Colonic mucosa (tissue), 4 donors: ENCODE results near the gene PLA2G2D. TPM values are rescaled to one million over a fixed set of nuclear protein-coding genes. Genes with fewer than 3 reads are reported as not detected.

Experiments used
- DNase-seq: peaks from one replicate; pipeline ENCODE4 v3.0.0-alpha.2; 2020
- H3K27ac ChIP-seq: fragments of 200-600 bp; one replicate; pipeline ENCODE4 v1.8.0; 2021
- H3K27me3 ChIP-seq: fragments of 200-600 bp; one replicate; pipeline ENCODE4 v1.8.0; 2021
- H3K36me3 ChIP-seq: fragments of 200-600 bp; one replicate; pipeline ENCODE4 v1.8.0; 2021
- H3K4me1 ChIP-seq: fragments of 200-600 bp; one replicate; pipeline ENCODE4 v1.8.0; 2021; ENCODE audit warnings: mild to moderate bottlenecking
- H3K4me3 ChIP-seq: fragments of 200-600 bp; one replicate; pipeline ENCODE4 v1.8.0; 2021
- H3K9ac ChIP-seq, 2 donors: one replicate each; pipeline ENCODE4 v1.7.0; 2013; ENCODE audit warnings: control low read depth in 2 of 2, low read depth in 2 of 2, low read length in 2 of 2
- H3K9me3 ChIP-seq: fragments of 200-600 bp; one replicate; pipeline ENCODE4 v1.8.0; 2021
- intact Hi-C: fragments of 100-400 bp; cut with DNase I; formaldehyde crosslinking; loops from one replicate; pipeline ENCODE4 v1.14.1; 2022
- total RNA-seq, 2 donors: library from RNA; stranded (reverse); fragmentation: NEBNext Ultra II Directional in 1 of 2; extraction: Animal tissue kit (Norgen Biotek cat#: 25700) in 1 of 2; gene quantifications; one replicate each; pipeline ENCODE4 v1.2.1, GENCODE V29; 2021
- TF ChIP-seq, protein P1 (sequence below): fragments of 200-600 bp; IDR thresholded peaks from one replicate; pipeline ENCODE4 v1.8.0; 2022; ENCODE audit warnings: antibody characterized with exemption, mild to moderate bottlenecking
- donor health status: healthy.
- donor health status: DM: no; HTN: no; CAD: no.
- donor health status: DM: no; HTN: no; CAD: no.

PLA2G2D gene
- total RNA-seq, 2 donors from 2014 or later = 0.21 to 0.25 TPM

DNA sequence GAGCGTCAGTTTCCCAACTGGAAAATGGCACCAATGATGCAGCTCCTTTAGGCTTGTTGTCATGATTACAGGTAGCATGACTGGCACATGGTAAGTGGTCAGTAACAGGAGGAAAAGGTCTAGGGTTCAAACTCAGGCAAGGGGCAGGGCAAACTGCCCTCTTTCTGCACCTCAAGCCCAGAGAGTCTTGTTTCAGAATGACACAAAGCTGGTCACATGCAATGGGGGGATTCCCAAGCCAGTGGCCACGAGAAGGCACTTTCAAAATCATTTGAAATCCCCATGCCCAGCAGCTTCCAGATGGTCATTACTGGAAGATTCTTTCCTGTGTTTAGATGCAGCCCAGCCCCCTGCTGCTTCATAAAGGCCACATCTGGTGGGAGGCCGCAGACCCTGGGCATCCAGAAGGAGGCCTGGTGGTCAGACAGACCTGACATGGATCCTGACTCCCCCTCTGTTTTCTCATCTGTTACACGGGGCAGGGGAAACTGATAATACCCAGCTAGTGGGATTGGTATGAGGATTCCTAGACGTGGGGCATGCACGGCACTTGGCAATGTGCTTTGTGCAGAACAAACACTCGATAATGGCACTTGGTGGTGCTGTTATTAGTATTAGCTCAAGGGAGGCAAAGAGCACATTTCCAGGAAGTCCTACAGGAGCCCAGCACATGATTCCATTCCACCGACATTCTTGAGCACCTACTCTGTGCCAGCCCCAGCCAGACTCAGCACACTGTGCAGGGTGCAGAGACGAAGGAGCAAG, 6.9 kb upstream of the PLA2G2D start:
- intact Hi-C loops = no loop called here
- Histone ChIP-seq H3K9me3 (no peaks in the 10 kb centered on the region), H3K36me3 (no peaks in the 10 kb centered on the region), H3K9ac (no peak overlapping the region), H3K4me1 (peaks cover 4% of the 10 kb centered on the region), H3K4me3 (no peak overlapping the region), H3K27me3 (no peaks in the 10 kb centered on the region), H3K27ac (no peak overlapping the region)
- TF ChIP-seq, protein P1, sequence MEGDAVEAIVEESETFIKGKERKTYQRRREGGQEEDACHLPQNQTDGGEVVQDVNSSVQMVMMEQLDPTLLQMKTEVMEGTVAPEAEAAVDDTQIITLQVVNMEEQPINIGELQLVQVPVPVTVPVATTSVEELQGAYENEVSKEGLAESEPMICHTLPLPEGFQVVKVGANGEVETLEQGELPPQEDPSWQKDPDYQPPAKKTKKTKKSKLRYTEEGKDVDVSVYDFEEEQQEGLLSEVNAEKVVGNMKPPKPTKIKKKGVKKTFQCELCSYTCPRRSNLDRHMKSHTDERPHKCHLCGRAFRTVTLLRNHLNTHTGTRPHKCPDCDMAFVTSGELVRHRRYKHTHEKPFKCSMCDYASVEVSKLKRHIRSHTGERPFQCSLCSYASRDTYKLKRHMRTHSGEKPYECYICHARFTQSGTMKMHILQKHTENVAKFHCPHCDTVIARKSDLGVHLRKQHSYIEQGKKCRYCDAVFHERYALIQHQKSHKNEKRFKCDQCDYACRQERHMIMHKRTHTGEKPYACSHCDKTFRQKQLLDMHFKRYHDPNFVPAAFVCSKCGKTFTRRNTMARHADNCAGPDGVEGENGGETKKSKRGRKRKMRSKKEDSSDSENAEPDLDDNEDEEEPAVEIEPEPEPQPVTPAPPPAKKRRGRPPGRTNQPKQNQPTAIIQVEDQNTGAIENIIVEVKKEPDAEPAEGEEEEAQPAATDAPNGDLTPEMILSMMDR = no peak
- DNase-seq = no peak

DNA sequence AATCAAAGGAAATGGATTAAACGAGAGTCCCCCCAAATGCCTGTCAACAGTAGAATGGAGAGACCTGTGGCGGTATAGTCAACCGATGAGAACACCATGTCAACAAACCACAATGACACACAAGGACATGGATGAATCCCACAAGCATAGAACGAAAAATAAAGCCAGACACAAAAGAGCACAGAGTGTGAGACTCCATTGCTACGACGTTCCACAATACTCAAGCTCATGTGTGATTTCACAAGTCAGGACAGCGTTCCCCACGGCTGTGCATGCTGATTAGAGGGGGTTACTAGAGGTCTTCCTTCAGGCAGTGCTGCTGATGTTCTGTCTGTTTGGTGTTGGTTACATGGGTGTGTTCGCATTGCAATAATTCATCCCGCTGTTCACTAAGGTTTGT, 5.8 kb upstream of the PLA2G2D start:
- Histone ChIP-seq H3K4me1 (peaks cover 4% of the 10 kb centered on the region), H3K27ac (no peak overlapping the region), H3K9me3 (no peaks in the 10 kb centered on the region), H3K9ac (no peak overlapping the region), H3K27me3 (no peaks in the 10 kb centered on the region), H3K36me3 (no peaks in the 10 kb centered on the region), H3K4me3 (no peak overlapping the region)
- DNase-seq = no peak
- intact Hi-C loops = no loop called here
- TF ChIP-seq, protein P1 = no peak

DNA sequence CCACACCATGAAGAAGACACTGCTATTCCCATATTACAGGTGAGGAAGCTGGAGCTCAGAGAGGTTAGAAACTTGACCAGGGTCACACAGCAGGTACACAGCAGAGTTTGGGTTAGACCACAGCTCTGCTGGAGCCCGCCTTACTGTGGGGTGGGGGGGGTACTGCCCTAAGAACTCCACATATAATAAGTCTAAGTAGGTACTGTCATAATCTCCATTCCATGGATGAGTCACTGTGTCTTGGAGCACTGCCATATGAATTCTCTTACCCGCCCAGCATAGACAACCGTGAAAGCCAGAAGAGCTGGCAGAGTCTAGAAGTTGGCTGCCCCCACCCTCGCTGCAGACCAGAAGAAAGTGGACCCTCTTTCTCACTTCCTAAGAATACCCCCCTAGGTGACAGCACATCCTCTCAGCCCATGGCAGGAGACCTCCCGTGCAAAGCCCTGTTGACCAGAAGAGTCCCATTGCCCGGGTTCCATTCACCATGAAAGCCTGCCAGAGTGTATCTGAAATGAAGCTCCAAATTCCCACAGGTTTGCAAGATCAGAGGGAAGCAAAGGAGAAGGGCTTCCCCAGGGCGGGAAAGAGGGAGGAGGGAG, 5.2 kb upstream of the PLA2G2D start:
- Histone ChIP-seq H3K9ac (no peak overlapping the region), H3K9me3 (no peaks in the 10 kb centered on the region), H3K27ac (no peak overlapping the region), H3K4me3 (no peak overlapping the region), H3K27me3 (no peaks in the 10 kb centered on the region), H3K4me1 (peaks cover 4% of the 10 kb centered on the region), H3K36me3 (no peaks in the 10 kb centered on the region)
- DNase-seq = peak; percentile 63
- intact Hi-C loops = no loop called here
- TF ChIP-seq, protein P1 = no peak

DNA sequence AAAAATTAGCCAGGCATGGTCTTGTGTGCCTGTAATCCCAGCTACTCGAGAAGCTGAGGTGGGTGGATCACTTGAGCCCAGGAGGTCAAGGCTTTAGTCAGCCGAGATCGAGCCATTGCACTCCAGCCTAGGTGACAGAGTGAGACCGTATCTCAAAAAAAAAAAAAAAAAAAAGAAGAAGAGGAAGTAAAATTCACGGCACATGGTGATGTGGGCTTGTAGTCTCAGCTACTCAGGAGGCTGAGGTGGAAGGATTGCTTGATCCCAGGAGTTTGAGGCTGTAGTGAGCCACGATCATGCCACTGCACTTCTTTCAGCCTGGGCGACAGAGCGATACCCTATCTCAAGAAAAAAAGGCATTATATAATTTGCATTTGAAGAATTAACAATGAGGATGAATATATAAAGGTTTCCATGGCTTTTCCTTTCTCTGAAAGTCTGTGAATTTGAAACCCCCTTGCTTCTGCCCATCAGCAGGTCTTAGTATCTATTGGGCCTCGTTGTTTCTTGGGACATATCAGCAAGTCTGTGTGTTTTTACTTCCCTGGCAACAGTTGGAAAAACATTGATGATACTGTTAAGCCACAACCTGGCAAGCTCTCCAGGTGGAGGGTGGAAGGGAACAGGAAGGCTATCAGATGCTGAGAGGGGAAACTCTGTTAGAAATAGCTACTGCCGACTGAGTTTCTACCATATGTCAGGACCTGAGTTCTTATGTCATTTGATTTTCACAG, 4.6 kb upstream of the PLA2G2D start:
- Histone ChIP-seq H3K27ac (no peak overlapping the region), H3K27me3 (no peaks in the 10 kb centered on the region), H3K9me3 (no peaks in the 10 kb centered on the region), H3K36me3 (no peaks in the 10 kb centered on the region), H3K4me3 (no peak overlapping the region), H3K9ac (no peak overlapping the region), H3K4me1 (peaks cover 4% of the 10 kb centered on the region)
- TF ChIP-seq, protein P1 = no peak
- no peak for DNase-seq
- intact Hi-C loops = no loop called here

DNA sequence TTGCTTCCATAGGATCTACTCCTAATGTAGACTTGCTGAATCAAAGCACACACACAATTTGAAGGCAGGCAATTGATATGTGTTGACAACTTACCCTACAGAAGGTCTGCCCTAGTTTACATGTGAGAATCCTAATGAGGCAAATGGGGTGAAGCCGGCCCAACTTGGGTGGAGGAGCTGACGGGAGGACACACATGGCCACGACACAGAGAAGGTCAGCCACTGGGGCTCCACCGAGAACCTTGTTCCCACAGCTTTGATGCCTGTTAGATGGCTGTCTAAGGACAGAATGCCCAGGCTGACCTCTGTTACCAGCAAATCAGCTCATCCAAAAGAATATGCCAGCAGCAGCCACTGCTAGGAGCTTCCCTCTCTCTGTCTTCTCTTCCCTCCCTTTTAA, 1.5 kb upstream of the PLA2G2D start:
- Histone ChIP-seq H3K9me3 (no peaks in the 10 kb centered on the region), H3K9ac (no peak overlapping the region), H3K4me3 (no peak overlapping the region), H3K27me3 (no peaks in the 10 kb centered on the region), H3K4me1 (peaks cover 4% of the 10 kb centered on the region), H3K36me3 (no peaks in the 10 kb centered on the region), H3K27ac (no peak overlapping the region)
- intact Hi-C loops = no loop called here
- TF ChIP-seq, protein P1 = no peak
- DNase-seq = no peak
